ENCODE results near the gene TAL1.

TAL1 gene

DNA sequence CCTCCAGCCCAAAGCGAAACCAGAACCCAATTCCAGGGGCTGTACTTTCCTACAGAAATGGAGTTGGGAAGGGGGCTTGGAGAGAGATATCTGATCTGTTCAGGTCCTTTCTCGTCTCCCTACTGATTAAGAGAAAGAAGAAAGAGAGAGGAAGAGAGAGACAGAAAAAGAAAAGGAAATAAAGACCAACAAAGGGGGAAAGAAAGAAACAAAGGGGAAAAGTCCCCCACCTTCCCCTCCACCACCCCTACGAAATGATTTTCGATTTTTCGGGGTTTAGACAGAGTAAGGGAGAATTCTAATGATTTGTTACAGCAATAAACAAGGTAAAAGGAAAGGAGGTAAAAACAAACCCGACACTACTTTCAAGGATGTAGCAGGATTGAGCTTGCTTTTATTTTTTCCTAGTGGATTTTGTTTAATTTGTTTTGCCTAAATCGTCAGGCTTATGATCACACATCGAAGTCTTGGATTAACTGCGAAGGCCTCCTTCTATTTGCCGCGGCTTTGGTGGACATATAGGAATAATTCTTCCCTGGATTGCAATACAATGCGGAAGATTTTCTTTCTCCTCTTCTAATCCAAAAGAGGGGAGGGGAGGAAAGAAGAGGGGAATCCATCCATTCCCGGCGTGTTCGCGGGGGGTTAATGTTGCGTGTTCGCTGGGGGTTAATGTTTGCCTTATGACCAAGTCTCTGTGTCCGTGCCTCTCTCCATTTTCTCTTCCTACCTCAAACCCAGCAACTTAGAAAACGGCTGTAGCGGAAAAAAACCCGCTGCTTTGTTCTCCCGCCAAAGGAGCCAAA is 1.9 kb downstream of the TAL1 start:
- DNase-seq (ENCODE audit: low read depth): no peak

DNA sequence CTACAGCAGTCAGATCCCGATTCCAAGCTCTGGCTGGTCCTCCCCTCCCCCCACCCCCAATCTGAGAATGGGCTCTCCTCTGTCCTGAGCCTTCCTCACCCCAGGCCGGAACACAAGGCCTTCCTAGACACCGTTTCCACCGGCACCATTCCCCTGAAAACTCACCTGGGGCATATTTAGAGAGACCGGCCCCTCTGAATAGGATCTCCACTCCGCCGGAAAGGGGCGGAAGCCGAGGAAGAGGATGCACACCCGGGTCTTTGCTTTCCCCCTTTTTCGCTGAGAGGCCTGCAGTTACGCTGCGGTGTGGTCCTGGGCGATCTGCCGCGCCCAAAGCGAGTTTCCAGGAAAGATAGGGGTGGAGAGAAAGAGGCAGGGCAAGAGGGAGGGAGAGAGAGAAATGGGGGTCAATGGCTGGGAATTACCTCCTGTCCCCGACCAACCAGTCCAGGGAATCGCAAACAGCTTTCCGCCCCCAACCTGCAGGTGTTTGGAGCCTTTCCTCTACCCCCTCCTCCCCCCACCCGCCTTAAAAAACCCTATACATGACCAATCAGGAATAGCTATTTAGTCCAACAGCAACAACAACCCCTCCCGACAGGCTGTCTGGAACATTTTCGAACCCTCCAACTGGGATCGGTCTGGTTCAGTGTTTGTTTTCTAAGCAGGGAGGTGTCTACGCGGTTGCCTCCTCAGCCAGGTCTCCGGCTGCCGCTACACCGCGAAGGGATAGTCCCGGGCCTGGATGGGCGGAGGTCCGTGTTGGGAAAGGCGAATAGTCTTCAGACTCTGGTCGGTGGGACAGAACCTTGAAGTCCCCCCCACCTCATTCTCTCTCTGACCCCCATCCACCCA is 2.8 kb downstream of the TAL1 start:
- DNase-seq (ENCODE audit: low read depth): no peak

DNA sequence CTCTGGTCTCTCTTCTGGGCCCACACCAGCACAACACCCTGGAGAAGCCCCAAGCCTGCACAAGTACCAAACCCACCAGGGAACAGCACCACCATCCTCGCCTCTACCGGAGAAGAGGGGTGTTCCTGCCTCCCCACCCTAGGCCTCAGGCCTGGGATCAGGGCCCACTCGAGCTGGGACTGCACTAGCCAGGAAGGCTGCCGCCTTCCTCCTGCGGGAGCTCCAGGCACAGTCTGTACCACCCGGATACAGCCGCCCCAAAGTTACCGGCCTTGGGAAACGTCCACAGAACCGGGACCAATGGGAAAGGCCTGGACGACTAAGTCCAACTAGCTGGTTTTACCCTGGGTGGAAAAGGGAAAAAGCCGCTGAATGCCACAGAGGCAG is 3.4 kb downstream of the TAL1 start:
- DNase-seq (ENCODE audit: low read depth): no peak

DNA sequence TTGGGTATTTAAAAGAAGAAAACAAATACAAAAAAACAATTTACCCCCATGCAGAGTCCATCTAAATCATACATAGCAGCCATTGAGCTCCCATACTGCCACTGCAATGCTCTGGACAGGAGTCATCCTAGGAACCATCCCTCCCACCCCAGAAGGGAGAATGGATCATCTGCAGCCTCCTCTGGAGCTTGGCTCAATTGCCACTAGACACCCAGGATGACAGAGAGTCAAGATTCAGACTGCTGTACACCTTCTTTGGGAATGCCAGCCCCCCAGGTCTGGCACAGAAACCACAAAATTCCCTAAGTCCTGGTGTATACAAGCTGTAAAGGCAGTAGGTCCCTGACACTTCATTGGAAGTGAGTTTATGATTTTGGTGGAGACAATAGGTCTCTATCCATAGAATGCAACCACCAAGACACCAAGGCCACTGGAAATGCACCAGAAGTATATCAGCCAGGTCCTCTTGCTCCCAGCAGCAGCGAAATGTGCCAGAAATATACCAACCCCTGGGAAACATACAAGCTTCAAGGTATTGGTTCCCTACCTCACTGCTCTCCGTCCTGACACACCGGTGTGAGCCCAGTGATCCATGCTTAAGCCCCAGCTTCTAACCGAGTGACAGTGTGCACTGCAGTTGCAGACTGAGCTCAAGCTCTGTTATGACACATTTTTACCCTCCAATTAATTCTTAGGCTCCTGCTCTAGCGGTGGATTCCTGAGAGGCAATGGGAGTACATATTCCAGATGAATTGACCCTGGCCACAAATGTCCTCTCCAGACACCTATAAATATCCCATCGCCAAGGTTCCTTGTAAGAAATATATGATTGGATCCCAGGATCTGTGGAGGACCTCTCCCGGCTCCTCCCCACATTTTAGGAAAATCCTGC is 4.4 kb downstream of the TAL1 start:
- DNase-seq (ENCODE audit: low read depth): no peak

DNA sequence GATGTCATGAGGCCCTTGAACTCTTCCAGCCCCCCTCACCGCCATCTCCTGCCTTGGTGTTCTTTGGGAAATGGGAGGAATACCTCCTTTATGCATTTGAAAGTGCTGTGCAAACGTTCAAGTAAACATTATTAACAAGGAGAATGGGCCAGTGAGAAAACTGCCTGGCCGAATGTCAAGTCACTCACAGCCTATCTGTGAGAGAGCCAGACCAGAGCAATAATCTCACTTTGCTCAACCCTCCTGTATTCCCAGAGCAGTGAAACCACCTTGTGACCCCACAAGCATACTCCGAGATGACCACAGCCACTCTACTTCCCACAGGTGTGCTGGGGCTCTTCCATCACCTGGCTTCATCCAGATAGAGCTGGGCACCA is 5.2 kb downstream of the TAL1 start:
- no peak for DNase-seq (ENCODE audit: low read depth)

DNA sequence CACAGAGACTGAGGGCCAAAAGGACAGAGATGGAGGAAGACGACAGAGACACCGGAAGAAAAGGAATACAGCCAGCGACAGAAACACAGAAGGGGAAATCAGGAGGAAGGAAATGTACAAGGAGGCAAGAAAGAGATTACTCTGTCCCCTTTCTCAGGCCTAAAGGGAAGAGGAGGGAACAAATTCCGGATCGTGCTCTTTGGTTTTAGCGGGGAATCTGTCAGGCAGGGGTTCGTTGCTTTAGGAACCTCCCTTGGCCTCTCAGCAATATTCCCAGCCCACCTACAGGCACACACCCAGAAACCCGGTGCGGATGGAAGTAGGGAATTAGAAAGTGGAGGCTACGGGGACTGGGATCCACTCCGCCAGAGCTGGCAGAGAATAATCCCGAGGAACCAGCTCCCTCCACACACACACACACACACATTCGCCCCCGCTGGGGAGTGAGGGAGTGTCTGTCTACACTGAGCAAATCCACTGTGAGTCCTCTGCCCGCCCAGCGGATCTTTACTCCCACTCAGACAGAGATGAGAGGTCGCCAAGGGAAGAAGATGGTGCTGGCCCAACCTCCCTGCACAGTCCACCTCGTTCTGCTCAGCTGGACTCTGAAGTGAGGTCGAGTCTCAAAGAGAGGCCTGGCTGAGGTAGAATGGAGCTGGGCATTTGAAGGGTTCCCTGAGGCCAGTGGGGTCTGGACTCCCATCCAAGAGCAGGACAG is 5.7 kb downstream of the TAL1 start:
- no peak for DNase-seq (ENCODE audit: low read depth)

DNA sequence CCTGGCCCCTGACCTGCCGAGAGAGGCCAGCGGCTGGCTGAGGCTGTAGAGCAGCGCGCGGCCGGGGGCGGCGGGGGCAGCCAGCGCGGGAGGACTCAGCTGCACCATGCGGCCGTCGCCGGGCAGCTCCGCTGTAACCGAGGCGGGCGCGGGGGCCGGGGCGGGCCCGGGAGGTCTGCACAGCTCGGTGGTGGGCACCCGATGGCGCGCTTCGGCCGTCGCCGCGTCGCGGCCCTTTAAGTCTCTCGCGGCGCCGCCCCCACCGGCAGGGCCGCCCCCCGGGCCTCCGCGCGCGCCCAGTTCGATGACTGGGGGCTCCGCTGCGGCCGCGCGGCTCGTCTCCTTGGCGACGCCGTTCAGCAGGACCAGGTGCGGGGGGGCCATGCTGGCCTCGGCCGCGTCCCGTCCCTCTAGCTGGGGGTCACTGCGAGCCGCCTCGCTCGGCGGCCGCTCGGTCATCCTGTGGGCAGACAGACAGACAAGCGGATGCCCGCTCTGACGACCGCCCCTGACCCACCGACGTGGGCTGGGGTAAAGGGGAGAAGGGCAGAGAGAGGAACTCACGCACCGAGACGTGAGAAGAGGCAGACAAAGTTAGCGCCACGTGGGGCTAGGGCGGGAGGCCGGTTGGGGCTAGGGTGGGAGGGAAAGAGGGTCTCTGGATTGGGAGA is 6.5 kb downstream of the TAL1 start:
- DNase-seq (ENCODE audit: low read depth): no peak

DNA sequence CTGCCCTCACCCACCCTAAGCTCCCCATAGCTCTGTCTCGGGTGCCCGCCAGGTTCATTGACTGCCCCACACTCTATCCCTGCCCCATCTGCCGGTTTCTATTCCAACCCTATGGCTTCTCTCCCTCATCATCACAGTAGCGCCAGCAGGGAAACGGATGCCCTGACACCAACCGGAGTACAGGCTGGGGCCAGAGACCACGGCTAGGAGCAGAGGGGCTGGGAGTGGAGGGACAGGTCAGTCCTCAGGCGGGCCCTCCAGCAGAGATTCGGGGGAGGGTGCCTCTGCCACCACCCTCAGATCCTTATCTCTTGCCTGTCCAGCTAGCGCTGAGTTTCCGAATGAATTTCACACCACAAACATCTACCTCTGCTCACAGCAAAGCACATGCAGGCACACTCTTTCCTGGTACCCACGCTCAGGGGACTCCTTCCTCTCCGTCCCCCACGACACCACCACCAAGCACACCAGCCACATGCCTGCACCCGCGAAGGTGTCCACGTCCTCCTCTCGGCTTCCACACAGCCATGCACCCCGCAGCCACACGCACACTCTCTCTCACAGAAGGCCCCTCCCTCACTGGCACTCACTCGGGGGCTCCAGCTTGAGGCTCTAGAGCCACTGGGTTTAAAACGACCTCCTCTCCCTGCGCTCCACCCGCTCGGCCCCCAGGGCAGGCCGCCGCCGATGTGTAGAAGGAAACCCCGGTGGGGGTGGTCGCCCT is 7.2 kb downstream of the TAL1 start:
- no peak for DNase-seq (ENCODE audit: low read depth)

DNA sequence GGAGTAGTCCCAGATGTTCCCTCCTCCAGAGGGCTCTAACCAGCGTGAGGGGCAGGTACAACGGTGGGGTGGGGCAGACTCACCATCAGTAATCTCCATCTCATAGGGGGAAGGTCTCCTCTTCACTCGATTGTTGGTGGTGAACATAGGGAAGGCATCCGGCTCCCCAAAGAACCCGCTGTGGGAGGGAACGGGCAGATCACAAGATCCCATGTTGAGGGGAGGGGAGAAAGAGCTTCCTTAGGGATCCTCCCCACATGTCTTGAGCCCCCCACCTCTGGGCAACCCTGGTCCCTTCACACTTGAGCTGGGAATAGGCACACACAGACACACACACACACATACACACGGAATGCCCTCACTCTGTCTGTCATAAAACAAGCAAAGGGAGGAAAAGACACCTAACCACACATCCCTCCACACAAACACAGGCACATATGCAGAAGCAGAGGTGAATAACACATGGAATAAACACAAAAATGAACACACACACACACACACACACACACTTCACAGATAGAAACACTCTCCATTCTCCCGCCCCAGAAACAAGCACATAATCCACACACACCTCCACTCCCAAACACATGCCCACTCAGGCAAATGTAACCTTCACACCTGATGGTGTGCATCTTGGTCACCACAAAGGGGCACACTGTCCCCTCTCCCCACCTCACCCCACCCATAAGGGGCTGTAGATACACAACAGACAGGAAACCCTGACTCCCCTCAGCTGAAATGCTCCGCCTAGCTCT is 7.9 kb downstream of the TAL1 start:
- no peak for DNase-seq (ENCODE audit: low read depth)

DNA sequence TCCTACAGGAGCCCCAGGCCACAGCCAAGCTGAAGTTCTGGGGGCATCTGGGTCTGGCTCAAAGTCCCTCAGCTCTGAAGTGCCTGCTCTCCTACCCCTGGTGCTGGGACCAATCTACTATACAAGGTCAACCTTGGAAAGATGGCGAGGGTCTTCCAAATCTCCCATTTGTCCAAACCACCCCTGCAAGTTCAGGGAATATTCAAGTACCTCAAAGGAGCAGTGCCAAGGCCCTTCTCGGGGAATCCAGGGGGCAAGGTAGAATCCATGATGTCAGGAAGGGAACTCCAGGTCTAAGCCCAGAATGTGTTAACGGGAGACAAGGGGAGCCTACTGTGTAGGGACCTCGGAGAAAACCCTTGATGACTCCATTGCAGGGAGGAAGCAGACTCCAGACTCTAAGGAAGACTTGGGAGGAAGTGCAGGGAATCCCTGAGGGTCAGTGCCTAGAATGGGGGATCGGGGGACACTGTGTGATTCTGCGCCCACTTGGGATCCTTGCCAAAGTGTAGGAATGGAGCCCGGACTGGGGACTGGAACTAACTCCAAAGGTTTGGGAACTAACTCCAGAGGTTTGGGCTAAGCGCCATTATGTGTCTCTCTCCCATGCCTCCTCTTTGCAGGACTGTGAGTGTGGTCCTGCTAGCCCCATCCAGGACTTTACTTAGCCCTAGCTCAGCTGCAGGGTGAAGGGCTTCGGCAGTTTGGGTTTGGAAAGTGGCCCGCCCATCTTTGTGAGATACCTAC is 8.7 kb downstream of the TAL1 start:
- no peak for DNase-seq (ENCODE audit: low read depth)

DNA sequence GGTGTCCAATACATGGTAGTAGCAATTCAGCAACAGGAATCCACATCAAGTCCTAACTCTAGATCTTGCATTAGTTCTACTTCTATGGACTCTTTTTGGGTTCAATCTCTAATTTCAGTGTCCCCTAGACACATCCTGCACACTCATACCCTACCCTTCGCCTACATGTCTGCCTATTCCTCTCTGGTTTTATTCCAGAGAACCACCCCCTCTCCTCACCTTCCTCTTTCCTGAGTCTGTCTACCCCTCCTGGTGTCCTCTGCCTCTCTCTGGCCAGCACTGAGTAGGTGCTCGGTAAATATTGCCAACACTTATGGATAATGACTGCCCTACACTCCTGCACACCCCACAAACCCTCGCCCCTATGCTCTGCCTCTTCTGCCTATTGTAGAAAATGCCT is 9.5 kb downstream of the TAL1 start:
- no peak for DNase-seq (ENCODE audit: low read depth)

DNA sequence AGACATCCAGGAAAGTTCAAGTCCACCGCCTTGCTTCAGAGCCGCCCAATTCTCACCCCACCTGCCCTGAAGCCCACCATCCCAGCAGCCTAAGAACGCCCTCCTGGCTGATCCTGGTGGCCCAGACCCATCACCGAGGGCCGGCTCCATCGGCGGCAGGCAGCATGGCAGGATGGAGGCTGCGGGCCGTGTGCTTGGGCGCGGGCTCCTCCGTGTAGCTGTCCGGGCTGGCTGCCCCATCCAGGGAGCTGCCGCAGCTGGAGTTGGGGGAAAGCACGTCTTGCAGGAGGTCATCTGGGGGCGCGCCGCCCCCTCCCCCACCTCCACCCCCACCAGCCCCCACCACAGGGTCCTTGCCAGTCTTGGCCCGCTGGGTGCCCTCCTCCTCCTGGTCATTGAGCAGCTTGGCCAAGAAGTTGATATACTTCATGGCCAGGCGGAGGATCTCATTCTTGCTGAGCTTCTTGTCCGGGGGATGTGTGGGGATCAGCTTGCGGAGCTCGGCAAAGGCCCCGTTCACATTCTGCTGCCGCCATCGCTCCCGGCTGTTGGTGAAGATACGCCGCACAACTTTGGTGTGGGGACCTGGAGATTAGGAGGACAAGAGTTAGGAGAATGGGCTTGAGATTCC is 12.3 kb downstream of the TAL1 start:
- no peak for DNase-seq (ENCODE audit: low read depth)

DNA sequence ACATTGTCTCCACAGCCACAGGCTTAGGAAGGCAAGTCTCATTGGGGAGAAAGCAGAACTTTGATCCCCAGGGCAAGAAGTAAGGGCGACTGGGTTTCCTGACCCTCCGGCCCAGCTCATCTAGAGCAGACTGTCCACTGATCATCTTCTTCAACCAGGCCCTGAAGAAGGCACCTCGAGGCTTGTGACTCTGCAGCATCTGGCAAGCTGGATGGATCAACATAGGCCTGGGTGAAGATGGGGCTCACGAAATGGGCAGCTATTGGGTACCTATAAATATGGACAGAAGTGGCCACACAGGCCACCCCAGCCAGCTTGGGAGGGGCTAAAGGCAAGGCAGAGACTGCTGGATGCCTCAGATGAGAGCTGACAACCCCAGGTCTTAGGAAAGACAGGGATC is 13.0 kb downstream of the TAL1 start:
- no peak for DNase-seq (ENCODE audit: low read depth)

DNA sequence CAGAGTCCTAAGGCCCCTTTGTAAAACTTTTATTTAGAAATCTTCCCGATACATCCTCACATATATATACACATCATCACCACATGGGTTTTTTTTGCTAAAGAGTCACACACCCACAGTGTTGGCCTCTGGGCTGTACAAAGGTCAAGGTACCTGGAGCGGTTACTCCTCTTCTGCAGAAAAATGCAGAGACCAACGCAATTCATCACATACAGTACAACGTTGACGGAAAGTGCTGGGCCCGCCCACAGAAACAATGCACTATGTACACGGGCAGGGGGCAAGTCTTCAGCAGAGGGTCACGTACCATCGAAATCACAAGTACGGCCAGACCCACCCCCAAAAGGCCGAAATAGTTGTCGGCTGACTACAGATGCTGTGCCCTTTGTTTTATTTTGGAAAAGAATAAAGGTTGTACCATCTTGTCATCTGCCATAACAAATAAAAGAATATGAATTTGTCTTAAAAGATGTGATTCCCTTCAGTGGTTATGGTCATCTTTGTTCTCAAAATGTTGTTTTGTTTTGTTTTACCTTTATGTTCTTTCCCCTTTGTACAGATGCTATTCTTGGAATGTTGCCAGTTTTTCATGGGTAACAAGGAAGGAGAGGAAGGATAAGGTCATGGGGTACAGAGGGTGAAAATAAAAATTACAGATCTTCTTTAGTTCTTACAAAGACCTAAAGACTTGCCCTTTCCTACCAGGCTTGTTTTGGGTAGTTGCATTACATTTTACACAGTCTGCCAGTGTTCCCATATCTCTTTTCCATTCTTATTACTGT is 15.6 kb downstream of the TAL1 start:
- DNase-seq (ENCODE audit: low read depth): no peak

DNA sequence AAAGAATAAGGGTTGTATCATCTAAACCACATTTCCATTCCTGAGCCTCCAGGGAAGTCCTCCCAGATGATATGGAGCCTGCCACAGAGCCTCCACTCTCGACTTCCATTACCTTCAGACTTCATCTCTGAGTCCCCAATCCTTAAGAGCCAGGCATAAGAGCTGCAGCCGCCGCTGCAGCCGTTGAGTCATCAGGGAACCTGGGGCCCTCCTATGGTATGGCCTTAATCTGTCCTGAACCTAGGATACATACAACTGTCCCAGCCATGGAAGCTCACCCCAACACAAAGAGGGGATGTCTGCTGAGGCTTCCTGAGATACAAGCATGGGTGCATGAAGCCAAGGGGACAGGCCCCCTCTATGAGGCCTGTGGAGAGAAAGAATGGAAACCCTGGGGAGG is 16.3 kb downstream of the TAL1 start:
- no peak for DNase-seq (ENCODE audit: low read depth)

DNA sequence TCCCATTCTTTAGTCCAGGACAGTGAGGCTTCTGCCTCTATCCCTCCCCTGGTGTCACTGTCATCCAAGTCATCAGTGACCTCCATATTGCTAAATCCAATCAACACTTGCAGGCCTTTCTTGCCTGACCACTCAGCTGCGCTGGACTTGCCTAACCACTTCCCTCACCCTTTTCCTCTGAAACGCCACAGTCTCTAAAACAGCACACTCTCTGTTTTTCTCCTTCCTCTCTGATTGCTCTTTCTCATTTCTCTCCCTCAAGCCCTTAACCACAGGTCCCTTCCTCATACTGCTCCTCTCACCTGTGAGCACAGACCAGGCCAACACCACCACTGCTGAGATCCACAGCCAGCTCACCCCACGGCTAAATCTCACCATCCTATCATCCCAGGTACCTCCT is 17.5 kb downstream of the TAL1 start:
- DNase-seq (ENCODE audit: low read depth): no peak

DNA sequence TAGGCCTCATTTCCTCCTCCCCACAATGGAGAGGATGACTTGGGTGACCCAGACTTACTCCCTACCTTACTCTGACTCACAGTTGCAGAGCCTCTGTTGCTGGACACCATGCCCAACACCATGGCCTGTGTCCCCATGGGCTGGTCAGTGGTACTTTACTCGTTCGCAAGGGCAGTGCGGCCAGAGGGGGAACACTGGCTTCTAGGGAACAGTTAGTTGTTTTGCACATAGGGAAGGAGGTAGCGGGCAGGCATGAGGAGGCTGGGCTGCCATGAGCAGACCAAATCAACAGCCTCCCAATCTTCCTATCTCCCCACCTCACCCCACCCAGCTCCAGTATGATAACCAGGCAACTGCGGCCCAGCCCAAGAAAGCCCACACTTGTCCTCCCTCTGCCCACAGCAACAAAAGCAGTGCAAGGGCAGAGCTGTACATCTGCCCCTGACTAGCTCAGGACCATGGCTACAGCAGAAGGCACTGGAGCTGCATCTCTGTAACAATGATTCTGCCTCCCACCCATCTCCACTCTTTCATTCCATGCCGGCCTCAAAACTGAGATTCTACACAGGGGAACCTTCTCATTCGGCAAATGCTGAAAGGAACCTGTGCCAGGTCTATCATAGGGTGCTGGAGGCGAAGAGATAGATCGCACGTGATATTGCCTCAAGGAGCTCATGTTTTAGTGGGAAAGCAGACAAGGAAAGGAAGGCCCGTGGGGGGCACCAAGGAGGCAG is 18.6 kb downstream of the TAL1 start:
- no peak for DNase-seq (ENCODE audit: low read depth)
